CD4-positive, alpha-beta T cell treated with Interferon gamma for 1 hour (primary cell): ENCODE data around the gene CD33.

Experiments used
- DNase-seq: peaks from one replicate; pipeline ENCODE4 v3.0.0-alpha.2; 2020

Gene CD33

GRCh38 chr19:51224898-51225393 is at the start of gene CD33:
Gene CD33 (plus strand): TSS chr19:51225080. CDS start chr19:51225119, 39 bp downstream.
- peak; percentile 49 for DNase-seq

- no peak for DNase-seq
These were observed 45.6 kb upstream of the CD33 start for GRCh38 chr19:51179256-51179655.

- no peak for DNase-seq
These were observed 43.4 kb upstream of the CD33 start for GRCh38 chr19:51181377-51181912.

GRCh38 chr19:51181913-51182419 is 42.9 kb upstream of the CD33 start:
- DNase-seq = peak; percentile 44

- DNase-seq = no peak
These were observed 41.3 kb upstream of the CD33 start for GRCh38 chr19:51183629-51184028.

GRCh38 chr19:51185069-51185867 is 39.6 kb upstream of the CD33 start:
- DNase-seq = no peak

GRCh38 chr19:51185868-51186215 is 39.0 kb upstream of the CD33 start:
- DNase-seq = no peak

- no peak for DNase-seq
These were observed 38.6 kb upstream of the CD33 start for GRCh38 chr19:51186323-51186722.

GRCh38 chr19:51187395-51188226 is 37.3 kb upstream of the CD33 start:
- no peak for DNase-seq

GRCh38 chr19:51188227-51188559 is 36.7 kb upstream of the CD33 start:
- no peak for DNase-seq

GRCh38 chr19:51192689-51193088 is 32.2 kb upstream of the CD33 start:
- no peak for DNase-seq

GRCh38 chr19:51194527-51195315 is 30.2 kb upstream of the CD33 start:
- DNase-seq = peak; percentile 9

- no peak for DNase-seq
These were observed 29.6 kb upstream of the CD33 start for GRCh38 chr19:51195316-51195586.

- no peak for DNase-seq
These were observed 29.3 kb upstream of the CD33 start for GRCh38 chr19:51195616-51196015.

GRCh38 chr19:51196181-51196580 is 28.7 kb upstream of the CD33 start:
- DNase-seq = no peak

- DNase-seq = no peak
These were observed 26.2 kb upstream of the CD33 start for GRCh38 chr19:51198641-51199040.

GRCh38 chr19:51200071-51200666 is 24.7 kb upstream of the CD33 start:
- no peak for DNase-seq

- no peak for DNase-seq
These were observed 23.2 kb upstream of the CD33 start for GRCh38 chr19:51201712-51202111.

- no peak for DNase-seq
These were observed 21.0 kb upstream of the CD33 start for GRCh38 chr19:51203916-51204315.

- DNase-seq = no peak
These were observed 20.6 kb upstream of the CD33 start for GRCh38 chr19:51204321-51204720.

GRCh38 chr19:51207747-51208146 is 17.1 kb upstream of the CD33 start:
- no peak for DNase-seq

GRCh38 chr19:51210191-51210784 is 14.6 kb upstream of the CD33 start:
- DNase-seq = no peak
